Measurements from ENCODE around the gene RIPOR2.
A peak's percentile ranks its signal among the peaks of the same experiment; 100 is the strongest.

RIPOR2 gene

DNA sequence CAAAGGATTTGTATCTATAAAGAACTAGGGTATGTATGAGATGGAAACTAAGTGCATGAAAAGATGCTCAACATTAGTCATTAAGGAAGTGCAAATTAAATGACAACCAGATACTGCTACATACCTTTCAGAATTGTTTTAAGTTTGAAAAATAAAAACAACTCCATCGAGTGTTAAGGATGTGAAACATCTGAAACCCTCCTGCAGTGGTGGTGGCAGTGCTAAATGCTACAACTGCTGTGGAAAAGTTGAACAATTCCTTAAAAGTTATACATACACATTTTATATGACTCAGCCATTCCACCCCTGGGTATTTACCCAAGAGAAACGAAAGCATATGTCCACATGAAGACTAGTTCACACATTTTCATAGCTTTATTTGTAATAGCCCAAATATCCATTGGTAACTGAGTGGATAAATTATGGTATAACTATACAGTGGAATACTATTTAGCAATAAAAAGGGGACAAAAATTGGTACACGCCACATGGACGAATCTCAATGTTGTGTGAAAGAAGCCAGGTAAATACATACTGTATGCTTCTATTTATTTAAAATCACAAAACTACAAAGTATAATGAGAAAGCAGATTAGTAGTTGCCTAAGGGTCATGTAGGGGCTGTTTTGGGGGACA, 147.6 kb downstream of the RIPOR2 start:
- H3K4me3 ChIP-seq (ENCODE audit: low read depth, low read length) = no peak overlapping the region

DNA sequence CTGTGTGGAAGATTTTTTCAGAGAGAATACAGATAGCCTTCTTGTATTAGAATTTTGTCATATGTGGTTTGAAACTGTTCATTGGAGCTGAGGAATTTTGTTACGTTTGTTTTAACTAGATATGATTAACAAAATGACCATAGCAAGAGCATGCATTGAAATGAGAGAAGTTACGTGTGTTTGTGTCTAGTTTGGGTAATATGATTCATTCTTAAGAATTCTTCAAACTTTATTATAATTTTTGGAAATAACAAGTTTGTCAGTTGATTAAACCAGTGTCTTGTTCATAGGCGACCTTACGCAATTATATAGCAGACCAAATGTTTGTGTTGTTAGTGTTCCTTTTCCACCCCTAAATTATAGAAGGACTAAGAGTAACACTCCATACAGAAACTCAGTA, 155.6 kb downstream of the RIPOR2 start:
- H3K4me3 ChIP-seq (ENCODE audit: low read depth, low read length) = no peak overlapping the region
- TF ChIP-seq CTCF (IDR thresholded peaks at IDR 0.05; ENCODE audit: low read depth, low read length) = no peak

More for the DNA sequence above, 147.6 kb downstream of the RIPOR2 start:
- no peak for TF ChIP-seq CTCF (IDR thresholded peaks at IDR 0.05; ENCODE audit: low read depth, low read length)

DNA sequence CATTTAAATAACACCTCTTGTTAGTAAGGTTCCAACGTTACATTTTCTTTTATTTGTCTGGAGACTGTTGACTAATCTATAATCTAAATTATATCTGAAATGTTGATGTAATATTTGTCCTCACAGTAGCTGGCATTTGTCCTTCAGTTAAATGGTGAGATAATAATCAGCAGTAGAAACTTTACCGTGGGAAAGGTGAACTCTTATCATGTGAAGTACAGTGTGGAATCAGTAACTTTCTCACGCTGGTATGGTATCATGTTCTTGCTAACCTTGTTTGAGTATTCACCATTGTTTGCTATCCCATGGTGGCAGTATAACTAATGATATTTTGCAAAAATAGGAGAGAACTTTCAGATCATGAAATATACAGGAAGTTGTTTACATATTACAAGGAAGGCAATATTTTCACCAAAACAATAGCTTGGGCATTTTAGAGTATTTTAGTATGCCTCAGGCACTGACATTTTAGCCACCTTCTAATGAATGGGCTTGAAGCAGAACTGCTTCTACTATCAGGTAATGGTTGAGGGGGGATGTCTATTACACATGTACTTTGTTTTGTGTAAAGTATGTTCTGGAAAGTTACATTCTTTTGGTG, 156.2 kb downstream of the RIPOR2 start:
- no peak for TF ChIP-seq CTCF (IDR thresholded peaks at IDR 0.05; ENCODE audit: low read depth, low read length)

DNA sequence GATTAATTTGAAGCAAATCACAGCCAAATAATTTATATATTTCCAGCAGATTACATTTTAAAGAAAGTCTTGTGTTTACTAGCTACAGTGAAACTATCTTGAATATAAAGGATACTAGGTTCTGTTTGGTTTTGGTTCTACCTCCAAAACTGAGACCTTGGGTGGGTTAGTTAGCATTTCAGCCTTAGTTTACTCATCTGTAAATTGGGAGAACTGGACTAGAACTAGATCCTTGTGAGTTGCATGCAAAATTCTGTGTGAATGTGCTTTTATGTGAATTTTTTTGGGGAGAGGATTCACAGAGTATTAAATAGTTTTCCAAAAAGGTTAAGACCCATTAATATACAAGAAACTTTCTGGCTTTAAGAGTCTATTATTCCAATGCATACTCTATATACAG, 156.9 kb downstream of the RIPOR2 start:
- TF ChIP-seq CTCF (IDR thresholded peaks at IDR 0.05; ENCODE audit: low read depth, low read length) = no peak
- H3K4me3 ChIP-seq (ENCODE audit: low read depth, low read length) = no peak overlapping the region

More for the DNA sequence above, 156.2 kb downstream of the RIPOR2 start:
- H3K4me3 ChIP-seq (ENCODE audit: low read depth, low read length) = no peak overlapping the region

DNA sequence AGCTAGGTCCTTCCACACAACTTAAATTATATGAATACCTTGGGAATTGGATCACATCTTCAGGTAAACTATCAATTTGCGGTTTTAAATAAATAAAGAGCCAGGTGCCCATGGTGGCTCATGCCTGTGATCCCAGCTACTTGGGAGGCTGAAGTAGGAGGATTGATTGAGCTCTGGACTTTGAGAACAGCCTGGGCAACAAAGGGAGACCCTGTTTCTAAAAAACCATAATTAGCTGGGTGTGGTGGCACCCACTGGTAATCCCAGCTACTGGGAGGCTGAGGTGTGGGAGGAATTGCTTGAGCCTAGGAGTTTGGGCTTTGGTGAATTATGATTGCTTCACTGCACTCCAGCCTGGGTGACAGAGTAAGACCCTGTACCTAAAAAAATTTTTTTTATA, 157.6 kb downstream of the RIPOR2 start:
- TF ChIP-seq CTCF (IDR thresholded peaks at IDR 0.05; ENCODE audit: low read depth, low read length) = no peak
- no peak overlapping the region for H3K4me3 ChIP-seq (ENCODE audit: low read depth, low read length)

DNA sequence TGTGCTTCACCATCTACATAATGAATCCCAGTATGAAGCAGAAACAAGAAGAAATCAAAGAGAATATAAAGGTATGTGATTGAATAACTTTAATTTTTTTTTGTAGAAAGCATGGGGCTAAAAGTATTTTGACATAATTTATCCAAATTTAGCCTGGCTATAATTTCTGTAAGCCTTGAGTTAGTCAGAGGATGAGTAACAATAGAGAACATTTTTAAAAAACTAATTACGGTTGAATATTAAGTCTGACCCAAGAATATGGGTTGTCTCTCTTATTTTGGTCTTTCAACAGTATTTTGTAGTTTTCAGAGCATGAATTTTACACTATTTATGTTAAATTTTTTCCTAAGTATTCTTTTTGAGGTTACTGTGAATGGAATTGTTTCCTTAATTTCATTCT, 158.5 kb downstream of the RIPOR2 start:
- no peak for TF ChIP-seq CTCF (IDR thresholded peaks at IDR 0.05; ENCODE audit: low read depth, low read length)
- H3K4me3 ChIP-seq (ENCODE audit: low read depth, low read length) = no peak overlapping the region

DNA sequence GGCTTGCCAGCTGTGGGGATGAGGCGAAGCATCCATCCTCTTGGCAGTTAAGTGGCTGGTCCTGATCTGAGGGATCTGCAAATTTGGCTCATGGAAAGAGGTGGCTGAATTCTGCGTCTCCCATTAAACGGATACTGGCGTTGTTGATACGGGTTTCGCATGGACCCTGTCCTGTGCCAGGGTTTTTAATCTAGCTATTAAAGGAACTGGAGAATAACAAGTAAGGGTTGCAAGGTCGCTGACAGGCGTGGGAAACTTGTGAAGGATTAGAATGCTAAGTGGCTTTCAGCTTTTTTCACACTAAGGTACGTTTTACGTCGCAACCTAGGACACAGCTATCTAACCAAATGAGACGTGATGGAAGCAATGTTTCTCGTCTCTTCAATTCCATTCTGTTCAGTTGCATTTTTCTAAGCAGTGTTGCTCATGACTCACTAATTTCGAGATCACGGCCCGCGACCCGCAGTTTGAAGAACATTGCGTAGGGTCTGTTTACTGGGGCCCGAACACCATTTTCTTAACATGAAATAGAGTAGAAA, 160.2 kb downstream of the RIPOR2 start:
- H3K4me3 ChIP-seq (ENCODE audit: low read depth, low read length) = peak overlapping the region; percentile 88
- TF ChIP-seq CTCF (IDR thresholded peaks at IDR 0.05; ENCODE audit: low read depth, low read length) = no peak

All from WI38 (cell line).